ENCODE results near the gene PGM2.
A peak's percentile ranks its signal among the peaks of the same experiment; 100 is the strongest.

Gene PGM2

DNA sequence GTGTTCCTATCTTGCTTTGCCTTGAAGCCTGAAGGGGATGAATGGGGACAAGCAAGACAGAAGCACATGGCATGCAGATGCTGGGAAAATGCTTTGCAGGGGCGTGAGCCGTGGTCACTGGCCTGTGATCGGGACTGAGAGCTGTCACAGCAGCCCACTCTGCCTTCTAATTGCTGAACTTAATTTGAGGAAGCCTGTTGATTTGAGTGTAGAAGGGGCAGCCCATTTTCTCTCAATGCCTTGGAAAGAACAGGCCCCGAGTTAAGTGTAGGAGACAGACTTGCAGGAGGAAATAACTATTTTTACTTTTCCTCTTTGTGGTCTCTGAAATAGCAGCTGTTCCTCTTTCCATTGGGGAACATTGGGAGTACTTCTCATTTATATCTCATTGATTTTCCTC, 38.3 kb downstream of the PGM2 start:
- DNase-seq (ENCODE audit: low spot score) = peak; percentile 86

DNA sequence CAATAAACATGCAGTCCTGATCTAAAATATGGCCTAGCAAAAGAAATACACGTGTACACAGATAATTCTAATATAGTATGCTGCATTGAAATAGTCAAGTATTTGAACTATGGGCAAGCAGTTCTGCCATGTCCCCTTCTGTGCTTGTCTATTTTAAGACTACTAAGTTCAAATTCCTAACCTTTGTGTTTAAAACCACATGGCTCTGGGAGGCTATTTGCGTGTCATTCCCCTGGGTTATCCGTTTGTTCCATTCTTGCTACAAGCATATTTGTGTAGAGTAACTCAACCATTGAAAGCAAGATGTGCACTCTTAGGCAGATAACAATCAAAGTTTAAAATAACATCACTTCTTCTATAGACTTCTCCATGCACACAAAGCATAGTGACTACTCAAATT, 39.0 kb downstream of the PGM2 start:
- DNase-seq (ENCODE audit: low spot score) = no peak

DNA sequence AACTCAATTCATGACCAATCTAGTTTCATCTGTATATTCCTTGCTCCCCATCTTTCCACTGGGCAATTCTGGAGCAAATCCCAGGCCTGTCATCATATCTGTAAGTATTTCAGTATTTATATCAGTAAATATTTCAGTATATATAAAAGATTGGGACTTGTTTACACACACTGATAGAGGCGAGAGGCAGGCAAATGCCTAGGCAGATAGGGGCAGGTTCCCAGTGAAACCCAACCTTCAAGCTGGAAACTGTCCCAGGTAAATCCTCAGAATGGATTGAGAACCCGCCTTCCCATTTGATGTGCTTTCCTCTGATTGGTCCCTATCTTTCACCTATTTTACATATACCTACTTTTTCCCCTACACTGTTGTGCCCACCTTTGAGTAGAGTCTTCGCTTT, 40.6 kb downstream of the PGM2 start:
- DNase-seq (ENCODE audit: low spot score) = no peak

DNA sequence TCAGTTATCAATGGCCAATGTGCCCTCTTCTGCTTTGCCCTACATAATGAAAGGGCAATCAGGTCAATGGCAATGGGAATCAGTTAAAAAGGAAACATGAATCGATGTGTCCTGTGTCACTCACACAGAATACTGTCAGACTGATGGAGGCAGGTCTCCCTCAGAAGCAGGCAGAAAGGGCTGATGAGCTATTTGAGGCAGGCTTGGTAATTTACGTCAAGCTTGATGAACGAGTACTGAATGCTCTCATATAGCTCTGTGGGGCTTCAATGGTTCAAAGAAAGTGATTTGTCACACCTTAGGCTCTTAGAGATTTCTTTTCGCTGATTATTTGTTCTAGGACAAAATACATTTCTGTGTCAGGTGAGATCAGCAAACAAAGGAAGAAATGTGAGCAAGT, 41.8 kb downstream of the PGM2 start:
- no peak for DNase-seq (ENCODE audit: low spot score)

DNA sequence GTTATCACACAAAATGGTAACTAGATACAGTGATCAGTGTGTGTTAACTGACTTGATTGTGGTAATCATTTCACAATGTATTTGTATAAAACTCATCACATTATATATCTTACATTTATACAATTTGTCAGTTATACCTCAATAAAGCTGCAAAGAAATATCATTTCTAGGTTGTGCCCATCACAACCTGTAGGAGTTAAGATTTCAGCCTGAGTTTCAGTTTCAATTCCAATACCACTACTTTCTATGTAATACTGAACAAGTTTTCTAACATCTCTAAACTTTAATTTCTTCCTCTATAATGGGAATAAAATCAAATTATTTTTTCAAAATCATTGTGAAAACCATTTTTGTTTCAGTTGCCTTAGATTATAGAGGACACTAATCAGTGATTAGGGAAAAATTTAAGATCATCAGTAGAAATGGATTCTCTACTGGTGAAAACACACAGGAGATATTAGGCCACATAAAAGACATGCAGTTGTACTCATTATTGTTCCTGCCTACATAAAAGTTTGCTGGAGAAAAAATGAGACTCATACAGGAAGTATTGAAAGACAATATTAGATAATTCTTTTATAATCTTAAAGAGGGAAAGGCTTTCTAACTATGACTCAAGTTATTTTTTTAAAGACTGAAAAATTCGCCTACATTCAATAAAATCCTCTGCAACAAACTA, 46.0 kb downstream of the PGM2 start:
- DNase-seq (ENCODE audit: low spot score) = no peak

DNA sequence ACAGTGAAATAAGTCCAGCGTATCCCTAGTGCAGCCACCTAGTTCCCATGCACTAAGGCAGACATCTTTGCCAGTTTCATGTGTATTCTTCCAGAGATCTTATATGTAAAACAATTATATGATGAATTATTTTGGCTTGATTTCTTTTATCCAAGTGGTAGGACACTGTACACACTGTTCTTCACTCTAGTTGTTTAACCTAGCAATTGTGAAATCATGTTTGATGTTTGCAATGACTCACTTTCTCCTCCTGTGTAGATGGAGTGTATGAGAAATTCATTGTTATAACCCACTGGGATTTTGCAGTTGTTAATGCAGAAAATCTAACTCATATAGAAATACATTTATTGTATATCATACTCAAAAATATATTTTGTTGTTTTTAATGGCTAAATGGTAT, 46.9 kb downstream of the PGM2 start:
- no peak for DNase-seq (ENCODE audit: low spot score)

DNA sequence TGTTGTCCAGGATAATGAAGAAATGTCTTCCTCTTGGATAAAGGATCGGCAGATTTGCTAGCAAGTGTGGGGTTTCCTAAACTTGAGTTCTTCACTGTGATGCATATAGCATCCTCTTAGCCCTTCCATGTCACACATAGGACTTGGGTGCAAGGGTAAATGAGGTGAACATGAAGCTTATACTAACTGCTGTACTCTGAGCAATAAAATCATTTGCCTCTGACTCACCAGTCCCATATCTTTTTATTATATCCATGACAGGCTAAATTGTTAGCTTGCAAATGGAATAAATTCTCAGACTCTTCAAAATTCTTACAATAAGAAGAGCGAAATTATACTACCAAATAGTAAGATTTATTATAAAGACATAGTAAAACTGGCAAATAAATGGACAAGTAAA, 49.7 kb downstream of the PGM2 start:
- no peak for DNase-seq (ENCODE audit: low spot score)

DNA sequence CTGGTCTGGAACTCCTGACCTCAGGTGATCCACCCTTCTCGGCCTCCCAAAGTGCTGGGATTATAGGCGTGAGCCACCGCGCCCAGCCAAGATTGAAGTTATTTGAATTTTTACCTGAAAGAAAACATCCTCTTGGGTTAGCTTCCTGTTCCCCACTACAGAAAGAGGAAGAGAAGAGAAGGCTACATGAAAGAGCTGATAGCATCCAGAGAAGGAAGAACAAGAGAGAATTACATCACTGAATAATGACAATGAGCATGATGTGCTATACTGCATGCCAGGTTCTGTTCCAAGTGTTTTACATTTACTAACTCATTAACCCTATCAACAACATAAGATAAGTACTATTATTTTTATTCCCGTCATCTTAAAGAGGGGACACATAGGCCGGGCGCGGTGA, 52.9 kb downstream of the PGM2 start:
- no peak for DNase-seq (ENCODE audit: low spot score)

DNA sequence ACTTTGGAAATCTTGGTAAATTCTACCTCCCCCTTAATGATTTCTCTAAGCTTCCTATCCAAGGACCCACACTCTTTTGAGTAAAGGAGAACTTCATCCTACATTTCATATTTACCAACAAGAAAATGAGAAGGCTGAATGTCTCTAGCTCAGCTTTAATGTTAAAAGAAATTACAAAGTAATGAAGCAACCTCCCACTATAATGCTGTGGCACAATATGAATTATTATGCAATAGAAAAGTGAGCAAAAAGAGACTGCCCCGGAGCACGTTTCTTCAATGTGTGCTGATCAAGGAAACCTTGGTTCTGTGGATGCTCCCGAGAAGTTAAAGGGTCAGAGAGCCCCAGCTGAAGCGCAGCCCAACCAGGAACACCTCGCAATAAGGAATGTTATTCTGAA, 55.3 kb downstream of the PGM2 start:
- no peak for DNase-seq (ENCODE audit: low spot score)

DNA sequence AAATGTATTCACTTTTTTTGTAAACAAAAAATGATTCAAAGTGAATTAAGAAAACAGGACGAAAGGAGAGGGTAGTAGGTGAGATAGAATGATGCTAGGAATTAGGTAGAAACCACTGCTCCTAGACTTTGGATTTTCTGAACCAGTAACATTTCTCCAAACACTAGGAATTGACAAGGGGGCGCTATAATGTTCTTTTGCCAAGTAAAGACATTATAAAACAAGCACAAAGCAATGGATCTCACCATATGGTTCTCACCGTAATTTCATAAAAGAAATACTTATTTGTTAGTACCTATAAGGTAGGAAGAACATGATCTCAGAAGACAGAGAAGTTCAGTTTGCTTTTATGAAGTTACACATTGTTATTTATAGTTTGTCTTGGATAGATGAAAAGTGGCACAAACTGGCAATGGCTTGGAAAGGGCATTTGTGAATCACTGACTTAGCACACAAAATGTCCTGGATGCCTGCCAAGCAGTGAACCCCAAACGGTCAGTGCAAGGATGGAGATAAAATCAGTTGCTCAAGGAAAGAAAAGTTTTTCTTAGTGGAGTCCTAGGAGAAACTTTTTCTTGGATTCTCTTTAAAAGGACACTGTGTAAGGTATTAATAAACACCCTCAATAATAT, 56.3 kb downstream of the PGM2 start:
- no peak for DNase-seq (ENCODE audit: low spot score)

DNA sequence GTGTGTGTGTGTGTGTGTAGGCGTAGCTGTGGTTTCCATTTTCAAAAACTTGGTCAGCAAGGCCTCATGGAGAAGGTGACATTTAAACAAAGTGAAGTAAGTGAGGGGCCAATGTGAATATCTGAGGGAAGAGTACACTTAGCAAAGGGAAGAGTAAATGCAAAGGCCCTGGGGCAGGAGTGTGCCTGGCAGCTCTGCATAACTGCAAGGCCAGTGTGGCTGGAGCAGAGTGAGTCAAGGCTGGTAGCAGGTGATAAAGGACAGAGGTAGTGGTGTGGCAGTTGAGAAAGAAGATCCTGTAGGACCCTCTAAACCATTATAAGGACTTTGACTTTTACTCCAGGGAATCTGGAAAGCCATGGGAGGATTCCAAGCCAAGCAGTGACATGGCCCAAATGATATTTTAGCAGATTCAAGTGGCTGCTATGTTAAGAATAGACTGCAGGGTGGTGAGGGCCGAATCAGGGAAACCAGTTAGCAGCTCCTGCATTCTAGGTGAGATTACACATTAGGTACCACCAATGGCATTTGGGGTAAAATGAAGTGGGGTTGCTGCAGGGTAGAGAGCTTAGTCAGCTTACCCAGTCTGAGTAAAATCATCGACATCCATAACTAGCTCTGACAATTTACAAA, 58.5 kb downstream of the PGM2 start:
- no peak for DNase-seq (ENCODE audit: low spot score)

DNA sequence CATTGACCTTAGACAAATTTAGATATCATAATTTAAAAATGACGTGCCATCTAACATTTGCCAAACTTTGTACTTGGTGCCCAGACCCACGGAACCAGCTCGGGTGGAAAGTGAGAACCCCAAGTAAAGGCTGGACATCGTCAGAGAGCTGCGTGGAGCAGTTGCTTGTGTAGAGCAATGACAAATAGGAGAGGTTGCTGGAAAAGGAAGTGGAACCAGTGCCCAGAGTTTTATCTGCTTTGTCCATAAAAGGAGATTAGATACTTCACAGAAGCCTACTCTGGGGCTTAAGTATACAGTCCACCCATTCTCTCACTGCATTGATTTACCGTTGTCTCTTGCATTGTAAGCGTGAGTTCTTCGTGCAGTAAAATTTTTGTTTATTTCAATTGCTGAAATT, 59.0 kb downstream of the PGM2 start:
- DNase-seq (ENCODE audit: low spot score) = no peak

DNA sequence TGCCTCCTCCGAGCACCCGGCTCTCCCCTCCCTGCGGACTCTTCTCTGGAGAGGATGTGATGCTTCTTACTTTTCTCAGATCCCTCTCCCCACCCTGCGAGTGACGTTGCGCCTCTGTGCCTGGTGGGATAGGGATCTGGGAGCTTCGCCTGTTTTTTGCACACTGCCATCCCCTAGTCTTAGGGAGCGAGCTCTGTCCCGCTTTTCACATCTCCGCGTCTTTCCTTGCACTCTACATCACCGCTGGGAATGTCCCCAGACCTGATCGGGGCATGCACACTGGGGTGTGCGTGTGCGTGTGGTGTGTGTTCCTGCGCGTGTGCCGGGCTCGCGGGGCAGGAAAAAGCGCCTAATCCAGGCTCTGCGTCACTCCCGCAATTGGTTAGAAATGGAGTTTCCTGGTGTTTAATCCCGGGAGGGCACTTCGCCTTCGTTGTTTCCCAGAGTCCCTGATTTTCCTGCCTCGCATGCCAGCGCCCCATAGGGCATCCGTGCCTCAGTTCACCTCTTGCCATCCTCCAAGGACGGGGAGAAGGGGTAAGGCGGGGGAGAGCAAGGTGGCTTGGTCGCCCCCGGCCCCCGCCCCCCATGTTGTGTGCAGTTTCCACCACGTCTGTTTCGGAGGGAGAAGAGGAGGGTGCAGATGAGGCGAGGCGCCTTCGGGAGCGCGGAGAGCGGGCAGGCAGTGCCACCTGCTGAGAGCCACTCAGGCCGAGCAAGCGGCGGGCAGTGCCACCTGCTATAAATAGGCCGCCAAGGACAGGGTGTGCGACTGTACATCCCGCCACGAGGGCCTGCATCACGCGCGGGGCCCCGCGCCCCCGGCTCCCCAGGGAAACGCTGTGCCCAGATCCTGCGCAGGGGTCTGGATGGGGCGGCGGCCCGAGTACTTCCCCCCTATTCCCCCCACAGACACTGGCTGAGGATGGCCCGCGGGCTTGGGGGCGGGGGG, 63.6 kb downstream of the PGM2 start:
- DNase-seq (ENCODE audit: low spot score) = peak; percentile 28

DNA sequence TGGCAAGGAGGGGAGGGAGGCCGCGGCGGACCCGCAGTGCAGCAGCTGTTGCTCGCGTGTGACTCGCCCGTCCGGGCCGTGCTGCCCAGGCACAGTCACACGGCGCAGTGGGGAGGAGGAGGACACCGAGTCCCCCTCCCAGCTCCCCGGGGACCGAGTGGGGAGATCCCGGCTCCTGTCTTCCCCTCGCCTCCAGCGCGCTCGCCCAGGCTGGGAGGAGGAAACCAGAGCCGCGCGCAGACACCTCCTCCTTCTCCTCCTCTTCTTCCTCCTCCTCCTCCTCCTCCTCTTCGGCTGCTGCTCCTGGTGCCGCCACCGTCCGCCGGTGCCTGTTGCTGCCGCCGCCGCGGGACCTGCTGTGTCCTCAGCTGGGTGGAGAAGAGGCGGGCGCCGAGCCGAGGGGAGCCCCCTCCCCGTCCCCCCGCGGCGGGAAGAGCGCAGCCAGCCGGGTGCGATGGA, 64.3 kb downstream of the PGM2 start, which contains the start of gene TBC1D1:
TSS of gene TBC1D1 (plus strand) at position 284 of the 459 bp plus-strand sequence. CDS start 11,012 bp downstream, outside the sequence.
- no peak for DNase-seq (ENCODE audit: low spot score)

DNA sequence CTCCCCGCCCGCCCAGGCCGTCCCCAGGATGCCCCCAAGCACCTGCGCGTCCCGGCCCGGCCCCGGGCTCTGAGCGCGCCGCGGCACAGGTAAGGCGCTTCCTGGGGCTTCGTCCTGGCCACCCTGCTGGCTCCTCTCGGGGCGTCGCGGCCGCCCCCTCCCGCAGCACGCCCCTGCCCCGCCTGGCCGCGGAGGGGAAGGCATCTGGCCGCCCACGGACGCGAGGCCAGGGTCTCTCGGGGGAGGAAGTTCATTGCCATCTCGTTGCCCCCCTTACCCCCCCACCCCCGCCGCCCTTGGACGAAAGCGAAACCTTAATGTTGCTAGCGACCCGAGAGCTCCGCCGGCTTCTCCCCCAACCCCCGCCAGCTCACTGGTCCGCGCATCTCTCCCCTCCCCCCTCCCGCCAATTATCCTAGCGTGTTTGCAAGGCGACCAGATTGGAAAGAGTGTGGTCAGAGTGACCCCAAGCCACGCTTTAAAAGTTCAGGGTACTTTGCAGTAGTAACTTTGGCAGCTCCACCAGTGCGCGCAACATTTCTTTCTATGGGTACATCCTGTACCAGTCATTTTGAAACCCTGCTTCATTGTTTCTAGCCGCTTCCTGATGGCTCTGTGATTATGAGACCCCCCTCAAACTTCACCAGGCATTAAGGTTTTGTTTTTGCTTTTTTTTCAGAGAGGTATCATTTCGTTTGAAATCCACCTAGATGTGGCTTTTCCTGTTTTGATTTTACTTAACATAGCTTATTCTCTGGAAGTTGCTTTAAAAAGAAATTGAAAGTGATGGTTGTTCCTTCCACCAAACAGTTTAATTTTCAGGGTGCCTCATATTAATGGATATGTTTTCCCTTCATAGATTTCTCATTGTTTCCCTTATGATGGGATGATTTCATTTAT, 65.0 kb downstream of the PGM2 start:
- peak; percentile 29 for DNase-seq (ENCODE audit: low spot score)

DNA sequence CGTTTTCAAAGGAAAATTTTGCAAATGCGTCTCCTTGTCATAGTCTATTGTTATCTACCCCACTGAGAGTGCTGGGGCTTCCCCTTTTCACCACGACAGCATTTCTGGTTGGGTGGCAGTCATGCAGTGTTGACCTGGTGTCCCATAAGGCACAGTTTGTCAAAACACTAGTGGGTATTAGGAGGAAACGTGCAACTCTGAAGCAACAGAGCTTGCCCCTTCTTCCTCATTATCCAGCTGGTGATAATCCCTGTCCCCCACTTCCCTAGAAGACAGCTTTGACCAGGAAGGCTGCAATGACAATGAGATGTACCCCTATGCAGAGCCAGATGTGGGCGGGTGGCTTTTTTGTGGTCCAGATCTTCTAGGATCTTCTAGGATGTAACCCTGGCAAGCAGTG, 66.2 kb downstream of the PGM2 start:
- peak; percentile 50 for DNase-seq (ENCODE audit: low spot score)

DNA sequence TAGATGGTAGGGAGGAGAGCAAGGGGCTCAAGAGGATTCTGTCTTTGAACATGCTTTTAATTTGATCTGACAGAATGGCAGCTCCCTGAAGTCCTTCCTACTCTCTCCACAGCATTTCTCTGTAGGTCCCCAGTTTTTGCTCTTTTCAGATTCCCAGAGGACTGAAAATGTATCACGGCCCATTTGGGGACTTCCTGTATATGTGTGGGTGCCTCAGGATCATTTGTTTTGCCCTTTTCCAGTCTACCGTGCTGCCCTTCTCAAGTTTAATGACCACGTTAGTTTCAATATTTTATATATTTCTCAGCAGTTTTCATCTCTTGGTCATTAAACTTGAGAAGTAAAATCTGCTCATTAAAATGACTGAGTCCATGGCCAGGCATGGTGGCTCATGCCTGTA, 66.7 kb downstream of the PGM2 start:
- no peak for DNase-seq (ENCODE audit: low spot score)

DNA sequence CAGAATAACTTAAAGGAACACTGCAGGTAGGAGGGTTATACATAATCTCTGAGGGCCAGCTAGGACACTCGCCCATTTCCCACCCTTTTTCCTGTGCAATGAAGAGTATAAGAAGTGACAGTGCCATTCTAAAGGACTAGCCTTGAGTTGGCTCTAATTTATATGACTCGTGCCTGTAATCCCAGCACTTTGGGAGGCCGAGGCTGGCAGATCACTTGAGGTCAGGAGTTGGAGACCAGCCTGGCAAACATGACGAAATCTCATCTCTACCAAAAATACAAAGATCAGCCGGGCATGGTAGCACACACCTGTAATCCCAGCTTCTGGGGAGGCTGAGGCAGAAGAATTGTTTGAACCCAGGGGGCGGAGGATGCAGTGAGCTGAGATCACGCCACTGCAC, 68.8 kb downstream of the PGM2 start:
- DNase-seq (ENCODE audit: low spot score) = no peak

DNA sequence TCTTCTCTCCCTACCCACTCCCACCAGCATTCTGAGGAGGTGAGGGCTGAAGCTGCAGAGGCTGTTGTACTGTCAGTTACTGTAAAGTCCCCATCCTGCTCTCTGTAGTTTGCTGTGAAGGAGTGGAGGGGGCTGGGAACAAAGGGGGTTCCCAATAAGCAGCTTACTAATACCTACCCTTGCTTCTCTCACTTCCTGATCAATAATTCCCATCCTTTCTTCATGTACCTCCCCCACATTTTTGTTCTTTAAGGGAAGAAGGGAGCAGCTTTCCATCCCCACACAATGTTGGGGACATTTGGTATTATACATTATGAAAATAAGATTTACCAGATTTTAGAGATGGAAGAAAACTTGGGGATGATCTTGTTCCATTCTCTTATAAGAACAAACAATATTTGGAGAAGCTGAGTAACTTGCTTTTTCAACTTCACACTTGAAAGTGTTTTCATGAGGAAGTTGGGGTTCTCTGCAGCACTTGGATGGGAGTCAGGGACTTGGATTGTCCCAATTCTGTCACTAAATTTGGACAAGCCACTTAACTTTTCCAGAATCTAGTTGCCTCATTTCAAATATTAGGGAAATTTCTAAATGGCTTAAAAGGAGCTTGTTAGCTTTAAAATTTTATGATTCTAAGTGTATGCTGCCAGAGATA, 69.8 kb downstream of the PGM2 start:
- peak; percentile 38 for DNase-seq (ENCODE audit: low spot score)

DNA sequence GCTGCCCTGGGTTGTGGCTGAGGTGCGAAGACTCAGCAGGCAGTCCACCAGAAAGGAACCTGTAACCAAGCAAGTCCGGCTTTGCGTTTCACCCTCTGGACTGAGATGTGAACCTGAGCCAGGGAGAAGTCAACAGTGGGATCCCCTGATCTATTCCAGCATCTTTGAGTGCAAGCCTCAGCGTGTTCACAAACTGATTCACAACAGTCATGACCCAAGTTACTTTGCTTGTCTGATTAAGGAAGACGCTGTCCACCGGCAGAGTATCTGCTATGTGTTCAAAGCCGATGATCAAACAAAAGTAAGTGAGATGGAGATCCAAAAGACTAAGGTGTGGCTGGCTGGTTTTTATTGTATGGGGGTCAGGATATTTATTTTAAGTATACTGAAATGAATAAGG, 75.7 kb downstream of the PGM2 start:
- DNase-seq (ENCODE audit: low spot score) = no peak
